Stimulated activated CD4-positive, alpha-beta T cell treated with anti-CD3 and anti-CD28 coated beads, Interleukin-1b, Interleukin-23, amount 100 ng/mL, for 48 hours (primary cell): ENCODE data around the gene ZNF154.

Source experiments
- DNase-seq: peaks from one replicate; pipeline ENCODE4 v3.0.0-alpha.2; 2020

Gene ZNF154

DNA sequence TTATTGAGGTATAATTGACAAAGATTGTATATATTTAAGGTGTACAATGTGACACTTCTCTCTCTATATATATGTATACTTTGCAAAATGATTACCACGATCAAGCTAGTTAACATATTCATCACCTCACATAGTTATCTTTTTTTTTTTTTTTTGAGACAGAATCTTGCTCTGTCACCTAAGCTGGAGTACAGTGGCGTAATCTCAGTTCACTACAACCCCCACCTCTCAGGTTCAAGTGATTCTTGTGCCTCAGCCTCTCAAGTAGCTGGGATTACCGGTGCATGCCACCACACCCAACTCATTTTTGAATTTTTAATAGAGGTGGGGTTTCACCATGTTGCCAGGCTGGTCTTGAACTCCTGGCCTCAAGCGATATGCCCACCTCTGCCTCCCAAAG, 36.5 kb downstream of the ZNF154 start:
- no peak for DNase-seq

DNA sequence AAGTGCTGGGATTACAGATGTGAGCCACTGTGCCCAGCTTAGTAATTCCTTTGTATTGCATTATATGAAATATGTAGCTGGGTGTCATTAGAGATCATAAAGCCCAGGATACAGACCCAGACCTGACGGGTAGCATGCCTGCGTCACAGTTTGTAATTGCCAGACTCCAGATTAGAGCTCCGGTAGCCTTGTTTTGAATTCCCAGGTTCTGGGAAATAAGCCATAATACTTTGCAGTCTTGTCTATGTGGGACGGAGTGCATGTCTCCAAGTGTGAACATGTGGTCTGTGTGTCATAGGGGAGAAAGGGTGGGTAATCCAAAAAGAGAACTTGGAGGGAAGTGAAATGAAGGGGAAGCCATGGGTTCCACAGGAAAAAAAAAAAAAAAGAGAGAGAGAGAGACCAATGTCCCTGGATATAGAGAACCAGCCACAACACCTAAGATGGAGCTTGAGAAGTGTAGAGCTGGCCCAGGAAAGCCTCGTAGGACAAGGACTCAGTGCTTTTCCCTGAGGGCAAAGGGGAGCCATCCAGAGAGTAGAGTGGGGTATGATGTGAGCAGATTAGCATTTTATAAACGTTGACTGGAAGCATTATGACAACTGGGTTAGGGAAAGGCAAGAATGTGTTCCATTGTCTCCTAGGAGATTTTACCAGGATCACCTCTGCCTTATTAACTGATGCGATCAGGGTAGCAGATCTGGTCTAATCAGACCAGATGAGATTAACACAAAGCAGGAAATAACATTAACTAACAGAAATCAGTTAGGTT, 37.7 kb downstream of the ZNF154 start:
- no peak for DNase-seq

DNA sequence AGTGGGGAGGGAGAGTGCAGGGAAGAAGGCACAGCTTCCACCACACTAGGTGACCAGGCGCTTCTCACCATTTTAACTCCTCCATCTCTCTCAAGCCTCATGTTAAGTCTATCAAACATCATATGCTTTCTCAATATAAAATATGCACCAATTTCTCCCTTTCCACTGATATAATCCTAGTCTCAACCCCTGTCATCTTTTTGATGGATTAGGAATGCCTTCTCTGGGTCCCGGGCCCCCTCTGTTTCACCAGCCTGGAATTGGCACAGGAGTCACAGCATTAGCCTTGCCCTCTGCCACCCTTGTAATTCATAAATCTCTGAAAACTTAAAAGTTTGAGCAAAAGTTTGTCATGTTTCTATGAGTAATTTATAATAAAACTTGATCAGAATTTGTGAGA, 40.4 kb downstream of the ZNF154 start, which contains the start of gene ZSCAN4:
TSS of gene ZSCAN4 (plus strand) at position 301 of the 400 bp plus-strand sequence. CDS start 7,211 bp downstream, outside the sequence.
- DNase-seq = no peak

DNA sequence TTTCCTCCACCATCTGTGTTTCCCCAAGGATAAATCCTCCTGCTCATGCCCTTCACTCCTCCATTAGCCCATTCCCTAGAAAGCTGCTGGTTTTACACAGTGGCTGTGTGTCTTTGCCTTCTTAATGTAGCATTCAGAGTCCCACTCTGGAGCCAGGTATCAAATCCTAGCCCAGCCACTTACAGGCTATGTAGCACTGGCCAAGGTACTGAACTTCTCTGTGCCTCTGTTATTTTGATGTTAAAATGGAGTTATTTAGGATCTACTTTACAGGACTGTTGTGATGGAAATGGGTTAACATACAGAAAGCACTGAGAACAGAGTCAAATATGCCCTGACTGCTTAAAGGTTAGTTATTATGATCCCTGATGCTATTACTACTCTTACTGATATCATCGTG, 41.8 kb downstream of the ZNF154 start:
- no peak for DNase-seq

DNA sequence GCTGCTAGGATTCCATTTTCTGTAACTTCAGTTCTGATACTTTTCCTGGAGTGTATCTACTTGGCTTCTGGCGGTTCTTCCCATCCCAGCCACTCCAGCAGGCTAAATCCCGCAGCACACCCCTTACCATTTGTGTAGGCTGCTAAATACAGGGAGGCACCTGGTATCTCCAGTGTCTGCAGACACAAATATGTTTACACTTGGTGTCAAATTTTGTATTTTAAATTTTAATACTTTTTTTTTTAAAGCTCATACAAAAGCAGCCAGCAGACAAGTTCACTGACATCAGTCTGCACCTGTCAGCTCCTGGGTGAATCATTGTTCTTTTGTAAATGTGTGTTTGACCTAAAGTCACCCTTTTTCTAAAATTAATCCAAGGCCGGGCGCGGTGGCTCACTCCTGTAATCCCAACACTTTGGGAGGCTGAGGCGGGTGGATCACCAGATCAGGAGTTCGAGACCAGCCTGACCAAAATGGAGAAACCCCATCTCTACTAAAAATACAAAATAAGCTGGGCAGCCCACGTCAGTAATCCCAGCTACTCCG, 43.7 kb downstream of the ZNF154 start:
- no peak for DNase-seq

DNA sequence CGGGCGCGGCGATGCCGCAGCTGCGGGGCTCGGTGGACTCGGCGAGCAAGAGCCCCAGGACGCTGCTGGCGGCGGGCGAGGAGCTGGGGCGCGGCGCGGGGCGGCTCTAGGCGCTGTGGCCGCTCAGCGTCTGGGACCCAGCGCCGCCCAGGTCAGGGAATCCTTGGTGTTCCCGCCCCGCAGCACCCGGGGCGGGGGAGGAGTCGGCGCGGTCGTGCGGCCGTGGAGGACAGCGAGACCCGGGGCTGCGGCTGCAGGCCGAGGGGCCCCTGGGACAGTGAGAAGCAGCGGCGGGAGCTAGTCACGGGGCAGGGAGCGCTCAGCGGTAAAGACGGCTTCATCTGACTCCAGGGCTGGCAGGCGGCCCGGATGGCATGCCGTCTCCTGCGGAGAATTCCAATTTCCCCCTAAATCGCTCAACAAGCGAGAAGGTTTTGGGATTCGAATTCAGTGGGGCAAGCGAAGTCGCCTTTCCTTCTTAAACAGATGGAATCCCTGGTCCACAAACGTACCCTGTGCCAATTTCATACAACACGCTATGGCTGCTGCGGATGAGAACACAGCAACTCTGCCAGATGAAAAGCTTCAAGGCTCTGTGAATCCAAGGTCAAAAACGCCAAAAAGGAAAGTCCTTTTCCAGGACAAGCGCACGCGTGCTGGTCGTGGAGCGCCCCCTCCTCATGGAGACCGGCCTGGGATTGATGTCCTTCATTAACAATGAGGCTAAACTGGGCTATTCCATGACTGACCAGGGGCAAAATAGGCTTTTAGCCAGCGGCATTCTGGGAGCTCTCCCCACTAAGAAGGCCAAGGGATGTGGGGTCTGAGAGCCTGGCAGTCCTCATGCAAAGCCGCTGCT, 44.5 kb downstream of the ZNF154 start:
- no peak for DNase-seq

DNA sequence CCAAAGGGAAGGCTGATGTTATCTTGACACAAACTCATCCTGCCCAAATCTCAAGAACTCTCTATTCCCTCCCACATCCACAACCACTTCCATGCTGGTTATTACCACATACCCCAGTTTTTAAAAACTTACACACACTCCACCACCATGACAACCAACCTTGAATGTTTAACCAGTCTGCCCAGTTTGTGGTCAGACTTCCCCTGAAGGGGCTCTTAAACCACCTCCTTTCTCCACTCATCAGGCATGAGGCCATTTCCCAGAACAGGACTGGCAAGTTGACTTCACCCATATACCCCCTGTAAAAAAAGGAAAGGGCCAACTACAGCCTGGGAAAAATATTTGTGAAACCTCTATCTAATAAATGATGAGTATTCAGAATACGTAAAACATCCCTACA, 52.7 kb downstream of the ZNF154 start:
- DNase-seq = no peak

DNA sequence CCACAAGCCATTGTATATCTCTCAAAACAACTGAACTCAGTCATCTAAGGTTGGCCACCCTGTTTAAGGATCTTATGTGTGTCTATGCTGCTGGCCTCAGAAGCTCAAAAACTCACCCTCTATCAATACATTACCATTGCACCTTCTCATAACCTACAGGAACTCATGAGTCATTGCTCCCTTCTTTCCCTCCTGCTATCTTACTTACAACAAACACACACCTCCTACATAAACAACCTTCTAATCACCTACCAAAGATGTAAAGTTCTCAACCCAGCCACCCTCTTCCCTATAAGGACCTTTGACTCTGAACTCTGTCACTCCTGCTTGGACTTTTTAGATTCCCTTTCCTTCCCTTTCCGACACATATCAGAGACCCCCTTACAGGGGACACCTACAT, 53.6 kb downstream of the ZNF154 start:
- DNase-seq = no peak

DNA sequence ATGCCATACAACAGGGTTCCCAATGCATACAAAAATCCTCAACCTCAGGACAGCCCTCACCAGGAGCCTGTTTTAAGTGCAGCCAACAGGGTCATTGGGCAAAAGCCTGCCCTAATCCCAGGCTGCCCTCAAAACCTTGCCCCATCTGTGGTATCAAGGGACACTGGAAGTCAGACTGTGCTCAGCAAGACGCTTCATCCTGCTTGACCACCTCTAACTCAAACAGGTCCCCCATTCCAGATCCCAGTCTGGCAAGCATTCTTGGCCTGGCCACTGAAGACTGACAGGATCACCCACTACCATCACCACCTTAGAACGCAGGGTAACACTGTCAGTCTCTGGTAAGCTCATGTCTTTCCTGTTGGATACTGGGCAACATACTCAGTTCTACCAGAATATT, 55.3 kb downstream of the ZNF154 start:
- DNase-seq = no peak

DNA sequence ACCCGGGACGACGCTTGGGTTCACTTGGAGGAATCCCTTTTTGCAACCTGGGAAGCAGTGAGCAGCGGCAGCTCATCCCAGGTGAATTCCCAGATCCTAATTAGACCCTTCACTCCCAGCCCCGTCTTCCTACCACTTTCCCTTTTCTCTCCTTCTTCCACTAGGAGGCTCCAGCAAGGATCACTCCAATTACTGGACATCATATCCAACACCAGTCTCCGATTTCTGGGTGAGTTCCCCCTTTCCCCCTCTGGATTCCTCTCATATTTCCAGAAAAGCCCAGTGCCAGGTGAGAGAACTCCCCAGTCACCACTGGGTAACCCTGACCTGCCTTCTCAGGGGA, 57.4 kb downstream of the ZNF154 start:
- no peak for DNase-seq

DNA sequence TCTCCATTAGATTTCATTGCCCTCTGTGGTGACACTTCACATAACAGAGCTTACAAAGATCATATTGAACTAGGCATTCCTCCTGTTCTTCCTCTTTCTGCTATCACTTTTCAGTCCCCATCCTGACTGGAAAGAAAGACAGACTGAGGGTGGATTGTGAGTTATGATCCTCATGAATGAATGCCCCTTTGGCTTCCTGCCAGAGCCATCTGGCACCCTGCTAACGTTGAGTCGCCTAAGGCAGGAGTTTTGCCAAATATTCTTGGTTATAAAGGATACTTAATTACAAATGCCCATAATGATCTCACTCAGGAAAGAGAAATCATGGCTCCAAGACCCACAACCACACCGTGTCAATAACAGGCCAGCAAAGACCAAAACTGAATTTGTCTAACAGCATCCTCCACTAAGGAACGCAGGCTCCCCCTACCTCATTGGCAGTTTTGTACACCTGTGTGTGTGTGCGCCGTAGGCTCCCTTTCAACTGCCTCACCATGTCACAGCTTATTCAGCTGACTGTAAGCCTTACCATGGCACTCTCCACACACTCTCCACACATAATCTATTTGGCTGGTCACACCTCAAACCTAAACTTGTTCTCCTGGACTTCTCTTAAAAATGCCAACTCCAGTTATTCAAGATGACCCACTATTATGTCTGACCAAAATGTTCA, 60.5 kb downstream of the ZNF154 start:
- no peak for DNase-seq
